HEK293 (cell line): ENCODE results near the gene CDK14.

ENCODE experiments used
- CTCF ChIP-seq: fragments of 450-650 bp; formaldehyde crosslinking; IDR thresholded peaks from 2 replicates; pipeline ENCODE4 v1.5.1; 2016; ENCODE audit warnings: missing biosample characterization, missing genetic modification characterization
- PRDM10 ChIP-seq: fragments of 450-650 bp; formaldehyde crosslinking; IDR thresholded peaks from 2 replicates; pipeline ENCODE4 v1.5.1; 2016; ENCODE audit warnings: missing biosample characterization, missing genetic modification characterization
- PRDM2 ChIP-seq: fragments of 450-650 bp; formaldehyde crosslinking; IDR thresholded peaks from 2 replicates; pipeline ENCODE4 v1.5.1; 2016; ENCODE audit warnings: missing biosample characterization, missing genetic modification characterization, borderline replicate concordance
- REPIN1 ChIP-seq: fragments of 450-650 bp; formaldehyde crosslinking; IDR thresholded peaks from 2 replicates; pipeline ENCODE4 v1.5.1; 2017; ENCODE audit warnings: missing biosample characterization, missing genetic modification characterization, low read depth
- TCF7L2 ChIP-seq: IDR thresholded peaks from 2 replicates; pipeline ENCODE4 v1.6.1; 2011; ENCODE audit warnings: low read depth, mild to moderate bottlenecking, inconsistent platforms, low read length, moderate library complexity, borderline replicate concordance
- ZBTB7A ChIP-seq: fragments of 450-650 bp; formaldehyde crosslinking; IDR thresholded peaks from 2 replicates; pipeline ENCODE4 v1.5.1; 2016; ENCODE audit warnings: low read depth, missing biosample characterization, missing genetic modification characterization
- ZNF138 ChIP-seq: fragments of 450-650 bp; formaldehyde crosslinking; IDR thresholded peaks from 2 replicates; pipeline ENCODE4 v1.5.1; 2016; ENCODE audit warnings: missing biosample characterization, missing genetic modification characterization, borderline replicate concordance
- ZNF174 ChIP-seq: fragments of 450-650 bp; formaldehyde crosslinking; IDR thresholded peaks from 2 replicates; pipeline ENCODE4 v1.5.0; 2017; ENCODE audit warnings: missing biosample characterization, mild to moderate bottlenecking, missing genetic modification characterization
- ZNF221 ChIP-seq: fragments of 450-650 bp; formaldehyde crosslinking; IDR thresholded peaks from 2 replicates; pipeline ENCODE4 v1.5.1; 2017; ENCODE audit warnings: missing biosample characterization, missing genetic modification characterization, borderline replicate concordance
- ZNF501 ChIP-seq: fragments of 450-650 bp; formaldehyde crosslinking; IDR thresholded peaks from 2 replicates; pipeline ENCODE4 v1.5.1; 2016; ENCODE audit warnings: missing biosample characterization, missing genetic modification characterization
- ZNF639 ChIP-seq: fragments of 450-650 bp; formaldehyde crosslinking; IDR thresholded peaks from 2 replicates; pipeline ENCODE4 v1.5.1; 2016; ENCODE audit warnings: missing biosample characterization, missing genetic modification characterization

- no peak for TF ChIP-seq ZNF138 (tag by site-specific recombination)
- TF ChIP-seq CTCF (tag by site-specific recombination): no peak
- no peak for TF ChIP-seq PRDM2
- no peak for TF ChIP-seq ZNF174
- no peak for TF ChIP-seq ZNF639 (tag by site-specific recombination)
- TF ChIP-seq PRDM10 (tag by site-specific recombination): no peak
- TF ChIP-seq ZBTB7A: no peak
- TF ChIP-seq ZNF501: no peak
- TF ChIP-seq TCF7L2: no peak
- no peak for TF ChIP-seq ZNF221
- no peak for TF ChIP-seq REPIN1 (tag by site-specific recombination)
Measured at GRCh38 chr7:90842430-90842788, 246.3 kb downstream of the CDK14 start.
